ENCODE measurements around the gene TMEM17. TPM values are rescaled to one million over a fixed set of nuclear protein-coding genes. Genes with fewer than 3 reads are reported as not detected.
A peak's percentile ranks its signal among the peaks of the same experiment; 100 is the strongest.

TMEM17 gene
- total and polyA plus RNA-seq, 9 of the 15 experiments (the other 6 are each of a cell fraction or from before 2014, with no cell fraction given): 0.58 to 2.2 (median 1.2) TPM

- TF ChIP-seq ZBTB40 (IDR thresholded peaks at IDR 0.05) (no peak), ZBTB40 (CRISPR knock-in tag; IDR thresholded peaks at IDR 0.05) (no peak), SMC3 (conservative IDR thresholded peaks at IDR 0.05; ENCODE audit: insufficient read depth, low read depth, low read length) (no peak), L3MBTL2 (IDR thresholded peaks at IDR 0.05) (peak; percentile 92), MAX (CRISPR knock-in tag; IDR thresholded peaks at IDR 0.05) (peak; percentile 86), TEAD2 (tag; IDR thresholded peaks at IDR 0.05) (no peak), GATAD2A (IDR thresholded peaks at IDR 0.05) (no peak), PHB (CRISPR knock-in tag; IDR thresholded peaks at IDR 0.05) (0 out of 2 replicates have a peak, but pooled peaks have one; percentile 39), SRSF3 (IDR thresholded peaks at IDR 0.05; ENCODE audit: insufficient read depth, low read length) (no peak), KLF6 (CRISPR knock-in tag; IDR thresholded peaks at IDR 0.05; ENCODE audit: borderline replicate concordance) (no peak), SMARCB1 (IDR thresholded peaks at IDR 0.05; ENCODE audit: insufficient read length, low read depth) (no peak), NELFE (IDR thresholded peaks at IDR 0.05; ENCODE audit: insufficient read depth, insufficient read length) (no peak), POLR2G (IDR thresholded peaks at IDR 0.05; ENCODE audit: low read depth, low read length) (peak; percentile 94), ESRRA (IDR thresholded peaks at IDR 0.05; ENCODE audit: borderline replicate concordance, low read depth) (peak; percentile 47; the same call in 1 of the 2 replicates), ARID2 (IDR thresholded peaks at IDR 0.05) (no peak), MCM5 (IDR thresholded peaks at IDR 0.05; ENCODE audit: low read depth) (no peak)
- TF ChIP-seq, protein P1, sequence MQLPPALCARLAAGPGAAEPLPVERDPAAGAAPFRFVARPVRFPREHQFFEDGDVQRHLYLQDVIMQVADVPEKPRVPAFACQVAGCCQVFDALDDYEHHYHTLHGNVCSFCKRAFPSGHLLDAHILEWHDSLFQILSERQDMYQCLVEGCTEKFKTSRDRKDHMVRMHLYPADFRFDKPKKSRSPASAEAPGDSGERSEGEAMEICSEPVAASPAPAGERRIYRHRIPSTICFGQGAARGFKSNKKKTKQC (CRISPR knock-in tag; IDR thresholded peaks at IDR 0.05): 0 out of 2 replicates have a peak, but pooled peaks have one; percentile 78
Measured at GRCh38 chr2:62505750-62506420, at the start of gene TMEM17 (continued).
